GM12801 (cell line): ENCODE results near the gene HEPN1.

Experiments used
- TF ChIP-seq, protein P1 (sequence below): IDR thresholded peaks from one replicate; pipeline ENCODE4 v1.5.1; 2011; ENCODE audit warnings: control low read depth; ENCODE audit not compliant: insufficient read length; ENCODE audit errors: extremely low read depth

HEPN1 gene

GRCh38 chr11:124946735-124947141 is 27.7 kb downstream of the HEPN1 start:
- TF ChIP-seq, protein P1, sequence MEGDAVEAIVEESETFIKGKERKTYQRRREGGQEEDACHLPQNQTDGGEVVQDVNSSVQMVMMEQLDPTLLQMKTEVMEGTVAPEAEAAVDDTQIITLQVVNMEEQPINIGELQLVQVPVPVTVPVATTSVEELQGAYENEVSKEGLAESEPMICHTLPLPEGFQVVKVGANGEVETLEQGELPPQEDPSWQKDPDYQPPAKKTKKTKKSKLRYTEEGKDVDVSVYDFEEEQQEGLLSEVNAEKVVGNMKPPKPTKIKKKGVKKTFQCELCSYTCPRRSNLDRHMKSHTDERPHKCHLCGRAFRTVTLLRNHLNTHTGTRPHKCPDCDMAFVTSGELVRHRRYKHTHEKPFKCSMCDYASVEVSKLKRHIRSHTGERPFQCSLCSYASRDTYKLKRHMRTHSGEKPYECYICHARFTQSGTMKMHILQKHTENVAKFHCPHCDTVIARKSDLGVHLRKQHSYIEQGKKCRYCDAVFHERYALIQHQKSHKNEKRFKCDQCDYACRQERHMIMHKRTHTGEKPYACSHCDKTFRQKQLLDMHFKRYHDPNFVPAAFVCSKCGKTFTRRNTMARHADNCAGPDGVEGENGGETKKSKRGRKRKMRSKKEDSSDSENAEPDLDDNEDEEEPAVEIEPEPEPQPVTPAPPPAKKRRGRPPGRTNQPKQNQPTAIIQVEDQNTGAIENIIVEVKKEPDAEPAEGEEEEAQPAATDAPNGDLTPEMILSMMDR, result no peak

DNA sequence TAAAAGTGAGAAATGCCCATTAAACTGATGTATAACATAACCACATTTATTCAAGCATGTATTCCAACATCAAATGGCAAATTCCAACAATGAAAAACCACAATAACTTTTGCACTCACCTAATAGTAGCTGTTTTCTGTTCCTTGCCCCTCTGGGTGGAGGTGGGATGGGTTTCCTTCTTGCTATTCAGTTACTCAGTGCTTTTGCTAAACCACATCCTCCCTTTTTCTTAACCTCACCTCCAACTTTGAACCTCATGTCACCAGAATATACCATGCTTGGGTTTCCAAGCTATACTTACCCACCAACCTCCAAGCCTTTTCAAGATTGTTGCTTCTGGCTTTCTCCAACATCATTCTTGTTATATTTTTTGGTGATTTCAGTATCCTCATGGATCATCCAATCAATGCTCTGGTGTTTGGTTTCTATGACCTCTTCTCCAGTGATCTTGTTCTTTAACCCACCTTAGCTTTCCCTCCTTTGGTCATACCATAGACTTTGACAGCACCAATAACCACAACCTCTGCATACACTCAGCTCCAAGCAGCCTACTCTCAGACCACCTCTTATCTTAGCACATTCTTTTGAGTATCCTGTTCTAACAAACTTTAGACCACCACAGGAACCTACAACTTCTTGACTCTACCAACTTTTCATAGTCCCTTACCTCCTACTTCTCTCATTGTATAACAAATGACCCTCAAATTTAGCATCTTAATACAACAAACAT is 31.7 kb downstream of the HEPN1 start:
- TF ChIP-seq, protein P1, result no peak

- TF ChIP-seq, protein P1, result no peak
Measured at GRCh38 chr11:124951341-124951740, 32.3 kb downstream of the HEPN1 start.

- TF ChIP-seq, protein P1, result no peak
Measured at GRCh38 chr11:124953753-124954589, 34.9 kb downstream of the HEPN1 start, which contains the start of gene CCDC15. Gene CCDC15 (plus strand): TSS chr11:124954202. CDS start chr11:124954733, 531 bp downstream.

DNA sequence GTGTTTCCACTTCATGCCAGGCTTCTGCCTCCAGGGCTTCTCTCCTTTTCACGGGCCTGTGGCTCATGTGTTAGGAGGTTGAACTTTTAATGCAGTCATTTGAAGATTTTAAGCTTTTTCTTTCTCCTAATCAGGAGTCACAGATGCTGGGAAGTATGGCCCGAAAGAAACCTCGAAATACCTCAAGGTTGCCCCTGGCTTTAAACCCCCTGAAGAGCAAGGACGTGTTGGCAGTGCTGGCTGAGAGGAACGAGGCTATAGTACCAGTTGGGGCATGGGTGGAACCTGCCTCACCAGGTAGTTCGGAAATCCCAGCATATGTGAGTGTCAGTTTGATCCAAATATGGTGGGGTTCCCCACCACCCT is 35.5 kb downstream of the HEPN1 start:
- TF ChIP-seq, protein P1, result no peak

GRCh38 chr11:124955035-124955434 is 36.0 kb downstream of the HEPN1 start:
- TF ChIP-seq, protein P1, result no peak

- TF ChIP-seq, protein P1, result no peak
Measured at GRCh38 chr11:124961972-124962609, 43.0 kb downstream of the HEPN1 start.
